ENCODE measurements around the gene DTX3.

GRCh38 chr12:57610554-57611107 lies 6.0 kb downstream of the DTX3 start:
- no peak for TF ChIP-seq CTCF (IDR thresholded peaks at IDR 0.05; ENCODE audit: low read depth, low read length, missing input control)
- TF ChIP-seq GABPA (IDR thresholded peaks at IDR 0.05 in 1 of 2, conservative IDR thresholded peaks at IDR 0.05 in 1 of 2): no peak
- TF ChIP-seq MAX (IDR thresholded peaks at IDR 0.05): no peak
- no peak for TF ChIP-seq REST (IDR thresholded peaks at IDR 0.05)
- TF ChIP-seq SP1 (IDR thresholded peaks at IDR 0.05): no peak
- TF ChIP-seq RAD21 (IDR thresholded peaks at IDR 0.05): no peak
- TF ChIP-seq TAF1 (conservative IDR thresholded peaks at IDR 0.05): no peak
- no peak for TF ChIP-seq FOXA1 (IDR thresholded peaks at IDR 0.05)
- no peak for TF ChIP-seq JUND (IDR thresholded peaks at IDR 0.05)
